Mesenteric fat pad (tissue), 1 donor: ENCODE data around the gene RHD. TPM values are rescaled to one million over a fixed set of nuclear protein-coding genes. Genes with fewer than 3 reads are reported as not detected.
"Not testable (repeated sequence)": the region's sequence is repeated elsewhere in the genome, so short reads cannot be mapped to it uniquely, and the experiment has no call there.

Source experiments
- DNase-seq: peaks from one replicate; pipeline ENCODE4 v3.0.0-alpha.2; 2020; ENCODE audit warnings: low spot score
- total RNA-seq: library from RNA; stranded (reverse); fragmentation: NEBNext Ultra II Directional; extraction: Animal tissue kit (Norgen Biotek cat#: 25700); gene quantifications from one replicate; pipeline ENCODE4 v1.2.1, GENCODE V29; 2021
- donor health status: DM: yes; HTN: yes; CAD: no.

Gene RHD
- total RNA-seq, 1 donor from 2014 or later: not detected

- DNase-seq: no peak
These were observed 75.2 kb downstream of the RHD start for GRCh38 chr1:25347556-25347955.

- no peak for DNase-seq
These were observed 77.3 kb downstream of the RHD start for GRCh38 chr1:25349606-25350005.

GRCh38 chr1:25355841-25356395, 83.6 kb downstream of the RHD start:
- no peak for DNase-seq

- DNase-seq: no peak
These were observed 84.1 kb downstream of the RHD start for GRCh38 chr1:25356441-25356840.

GRCh38 chr1:25356848-25357247, 84.5 kb downstream of the RHD start:
- DNase-seq: no peak

- DNase-seq: no peak
These were observed 88.6 kb downstream of the RHD start for GRCh38 chr1:25360596-25361581.

- no peak for DNase-seq
These were observed 89.6 kb downstream of the RHD start for GRCh38 chr1:25361901-25362300.

GRCh38 chr1:25362634-25363559, 90.6 kb downstream of the RHD start:
- not testable (repeated sequence) for DNase-seq

- no peak for DNase-seq
These were observed 96.9 kb downstream of the RHD start for GRCh38 chr1:25369241-25369640.

GRCh38 chr1:25369691-25370271, 97.5 kb downstream of the RHD start:
- DNase-seq: not testable (repeated sequence)

- not testable (repeated sequence) for DNase-seq
These were observed 99.4 kb downstream of the RHD start for GRCh38 chr1:25371757-25372156.

- not testable (repeated sequence) for DNase-seq
These were observed 106.1 kb downstream of the RHD start for GRCh38 chr1:25378367-25378766.

Other genes starting within 250 kb of the RHD start
- 31.9 TPM for gene SYF2, start 40.0 kb upstream of the RHD start, total RNA-seq
- 44.1 TPM for gene RSRP1, start 25.1 kb upstream of the RHD start, total RNA-seq
- 113 TPM for gene TMEM50A, start 65.8 kb downstream of the RHD start, total RNA-seq
- gene RHCE, start 148.3 kb downstream of the RHD start, total RNA-seq: not detected
- gene MACO1, start 158.4 kb downstream of the RHD start, total RNA-seq: 20.1 TPM